Liver (tissue), 9 donors: ENCODE results near the gene LONRF2. TPM values are rescaled to one million over a fixed set of nuclear protein-coding genes. Genes with fewer than 3 reads are reported as not detected.

Experiments
- DNase-seq: peaks from one replicate; pipeline ENCODE4 v3.0.0-alpha.2; 2017; ENCODE audit warnings: low spot score
- H3K27ac ChIP-seq, 2 donors: one replicate each; pipeline ENCODE4 v1.7.0; 2013; ENCODE audit warnings: inconsistent platforms in 2 of 2, low read length in 2 of 2, control low read depth in 1 of 2, low read depth in 1 of 2, mild to moderate bottlenecking in 1 of 2
- H3K27me3 ChIP-seq, 4 donors: one replicate each; pipeline versions ENCODE4 v1.6.1 to v1.7.0; 2013; ENCODE audit warnings: low read length in 3 of 4, inconsistent platforms in 1 of 4, mild to moderate bottlenecking in 1 of 4, moderate library complexity in 1 of 4; ENCODE audit not compliant: control insufficient read depth in 4 of 4, insufficient read depth in 4 of 4
- H3K36me3 ChIP-seq, 4 donors: one replicate each; pipeline versions ENCODE4 v1.6.1 to v1.7.0; 2013; ENCODE audit warnings: low read length in 3 of 4, mild to moderate bottlenecking in 3 of 4, low read depth in 1 of 4, moderate library complexity in 1 of 4; ENCODE audit not compliant: control insufficient read depth in 4 of 4, insufficient read depth in 3 of 4
- H3K4me1 ChIP-seq, 4 donors: one replicate each; pipeline versions ENCODE4 v1.6.1 to v1.7.0; 2013; ENCODE audit warnings: low read length in 3 of 4, mild to moderate bottlenecking in 3 of 4, moderate library complexity in 1 of 4; ENCODE audit not compliant: control insufficient read depth in 4 of 4, insufficient read depth in 4 of 4
- H3K4me3 ChIP-seq, 3 donors: one replicate each; pipeline versions ENCODE4 v1.6.1 to v1.7.0; 2013; ENCODE audit warnings: low read length in 3 of 3, control low read depth in 1 of 3, low read depth in 1 of 3, mild to moderate bottlenecking in 1 of 3
- H3K9ac ChIP-seq, 2 donors: one replicate each; pipeline ENCODE4 v1.7.0; 2013; ENCODE audit warnings: low read length in 2 of 2, mild to moderate bottlenecking in 2 of 2, moderate library complexity in 2 of 2, control low read depth in 1 of 2, low read depth in 1 of 2
- H3K9me3 ChIP-seq, 4 donors: one replicate each; pipeline versions ENCODE4 v1.6.1 to v1.7.0; 2013; ENCODE audit warnings: low read length in 3 of 4; ENCODE audit not compliant: control insufficient read depth in 4 of 4
- ATF3 ChIP-seq: IDR thresholded peaks from 2 replicates; pipeline ENCODE4 v1.6.1; 2016; ENCODE audit warnings: antibody characterized with exemption
- CTCF ChIP-seq: fragments of 150-350 bp; IDR thresholded peaks from 2 replicates; pipeline ENCODE4 v1.5.1; 2017; ENCODE audit warnings: improper control_type of control experiment, low read depth, low read length; ENCODE audit not compliant: missing input control
- EGR1 ChIP-seq, 2 donors: IDR thresholded peaks; 2 replicates each; pipeline ENCODE4 v1.6.1; 2016 to 2018; ENCODE audit warnings: antibody characterized with exemption in 2 of 2, low read depth in 2 of 2
- GABPA ChIP-seq, 2 donors: IDR thresholded peaks in 1 of 2; conservative IDR thresholded peaks in 1 of 2; 2 replicates each; pipeline ENCODE4 v1.6.1; 2016; ENCODE audit warnings: antibody characterized with exemption in 2 of 2, mild to moderate bottlenecking in 1 of 2, moderate library complexity in 1 of 2
- HNF4A ChIP-seq, 2 donors: conservative IDR thresholded peaks; 2 replicates each; pipeline ENCODE4 v1.6.1; 2016; ENCODE audit warnings: antibody characterized with exemption in 2 of 2, mild to moderate bottlenecking in 2 of 2
- HNF4G ChIP-seq: IDR thresholded peaks from 2 replicates; pipeline ENCODE4 v1.6.1; 2016; ENCODE audit warnings: antibody characterized with exemption
- JUND ChIP-seq, 2 donors: IDR thresholded peaks; 2 replicates each; pipeline ENCODE4 v1.6.1; 2016; ENCODE audit warnings: antibody characterized with exemption in 2 of 2
- NR2F2 ChIP-seq: IDR thresholded peaks from 2 replicates; pipeline ENCODE4 v1.6.1; 2016; ENCODE audit warnings: antibody characterized with exemption
- RAD21 ChIP-seq, 2 donors: IDR thresholded peaks; 2 replicates each; pipeline ENCODE4 v1.6.1; 2016; ENCODE audit warnings: antibody characterized with exemption in 2 of 2, mild to moderate bottlenecking in 2 of 2
- REST ChIP-seq: IDR thresholded peaks from 2 replicates; pipeline ENCODE4 v1.6.1; 2016; ENCODE audit warnings: antibody characterized with exemption, mild to moderate bottlenecking
- RXRA ChIP-seq, 2 donors: IDR thresholded peaks; 2 replicates each; pipeline ENCODE4 v1.6.1; 2017 to 2018; ENCODE audit warnings: antibody characterized with exemption in 2 of 2, mild to moderate bottlenecking in 1 of 2
- SP1 ChIP-seq: IDR thresholded peaks from 2 replicates; pipeline ENCODE4 v1.6.1; 2018; ENCODE audit warnings: antibody characterized with exemption, mild to moderate bottlenecking
- TAF1 ChIP-seq: conservative IDR thresholded peaks from 2 replicates; pipeline ENCODE4 v1.6.1; 2016; ENCODE audit warnings: antibody characterized with exemption, mild to moderate bottlenecking
- YY1 ChIP-seq: IDR thresholded peaks from 2 replicates; pipeline ENCODE4 v1.6.1; 2016; ENCODE audit warnings: antibody characterized with exemption, mild to moderate bottlenecking
- WGBS: extraction: QIAGEN DNeasy Blood & Tissue Kit; methylation state at CpG from one replicate; pipeline ENCODE4 v1.1.7; 2013; 5-methylcytosine and 5-hydroxymethylcytosine counted together
- polyA plus RNA-seq, 2 donors: library from polyadenylated mRNA; stranded (reverse) in 1 of 2; unstranded in 1 of 2; fragments of 200-250 nt in 1 of 2; fragments of >200 nt in 1 of 2; fragmentation: Nextera tagmentation in 1 of 2; extraction: Ambion mirVana in 1 of 2; gene quantifications; one replicate each; pipeline versions ENCODE4 v1.2.1 to v1.2.3, GENCODE V29; 2013 to 2015
- total RNA-seq, 2 donors: library from RNA; depleted of rRNA; stranded (reverse); fragments of >200 nt; gene quantifications; one replicate each; pipeline ENCODE4 v1.2.3, GENCODE V29; 2014
- donor health status: healthy.
- donor health status: healthy.
- donor health status: healthy.
- donor health status: healthy.
- donor health status: healthy.

Gene LONRF2
- total and polyA plus RNA-seq, 4 donors, result 0.06 to 3.7 (median 0.24) TPM

GRCh38 chr2:100317634-100318033 is 4.7 kb downstream of the LONRF2 start:
- Histone ChIP-seq H3K4me1 (peaks cover 5 to 13% (median 9%) of the 10 kb centered on the region in 4 donors), H3K9me3 (peaks cover 0 to 5% (median 1%) of the 10 kb centered on the region in 4 donors), H3K4me3 (no peak overlapping the region), H3K27me3 (no peaks in the 10 kb centered on the region), H3K9ac (no peak overlapping the region), H3K27ac (no peak overlapping the region), H3K36me3 (no peaks in the 10 kb centered on the region)
- no peak for TF ChIP-seq HNF4G
- no peak for TF ChIP-seq RXRA (IDR thresholded peaks at IDR 0.05)
- TF ChIP-seq ATF3, result no peak
- no peak for DNase-seq
- 82% methylated on average over 1 of the region's 1 CpG for WGBS

- DNase-seq, result no peak
- H3K9ac ChIP-seq, result no peak overlapping the region
- TF ChIP-seq NR2F2 (no peak), GABPA (IDR thresholded peaks at IDR 0.05 in 1 of 2, conservative IDR thresholded peaks at IDR 0.05 in 1 of 2) (no peak), HNF4G (no peak), HNF4A (conservative IDR thresholded peaks at IDR 0.05) (no peak), REST (no peak), CTCF (no peak)
- H3K4me1 ChIP-seq, result no peaks in the 10 kb centered on the region
- no peak overlapping the region for H3K4me3 ChIP-seq
- 86% methylated on average over 4 of the region's 4 CpGs for WGBS
- H3K9me3 ChIP-seq, result no peaks in the 10 kb centered on the region
- H3K27me3 ChIP-seq, result no peaks in the 10 kb centered on the region
- no peak overlapping the region for H3K27ac ChIP-seq
- no peaks in the 10 kb centered on the region for H3K36me3 ChIP-seq
Measured at GRCh38 chr2:100309973-100310719, 12.2 kb downstream of the LONRF2 start.

GRCh38 chr2:100309311-100309710 is 13.0 kb downstream of the LONRF2 start:
- 92% methylated on average over 3 of the region's 3 CpGs for WGBS
- Histone ChIP-seq H3K27ac (no peak overlapping the region), H3K27me3 (no peaks in the 10 kb centered on the region), H3K4me3 (no peak overlapping the region), H3K4me1 (no peaks in the 10 kb centered on the region), H3K9me3 (no peaks in the 10 kb centered on the region), H3K9ac (no peak overlapping the region), H3K36me3 (no peaks in the 10 kb centered on the region)
- no peak for DNase-seq
- TF ChIP-seq RXRA (IDR thresholded peaks at IDR 0.05) (no peak), HNF4G (no peak), RAD21 (IDR thresholded peaks at IDR 0.05) (no peak), JUND (IDR thresholded peaks at IDR 0.05) (no peak), REST (no peak), YY1 (no peak), SP1 (no peak), HNF4A (conservative IDR thresholded peaks at IDR 0.05) (no peak), EGR1 (IDR thresholded peaks at IDR 0.05; ENCODE audit: low read depth in 2 of 2) (no peak), CTCF (no peak), TAF1 (no peak), NR2F2 (no peak)
